Measurements from ENCODE around the gene NRSN2. TPM values are rescaled to one million over a fixed set of nuclear protein-coding genes. Genes with fewer than 3 reads are reported as not detected.
A peak's percentile ranks its signal among the peaks of the same experiment; 100 is the strongest.

NRSN2 gene
- total RNA-seq, 1 donor = 34.2 TPM

GRCh38 chr20:305745-306144 is 41.2 kb upstream of the NRSN2 start:
- DNase-seq (ENCODE audit: low read depth) = no peak
- no peak for TF ChIP-seq CTCF (IDR thresholded peaks at IDR 0.05; ENCODE audit: insufficient read depth, low read length)
- no peak overlapping the region for H3K4me3 ChIP-seq (ENCODE audit: low read depth, low read length)

GRCh38 chr20:308427-309038 is 38.4 kb upstream of the NRSN2 start:
- H3K4me3 ChIP-seq (ENCODE audit: low read depth, low read length) = no peak overlapping the region
- DNase-seq (ENCODE audit: low read depth) = no peak
- TF ChIP-seq CTCF (IDR thresholded peaks at IDR 0.05; ENCODE audit: insufficient read depth, low read length) = no peak

- peak; percentile 49 for DNase-seq (ENCODE audit: low read depth)
- no peak for TF ChIP-seq CTCF (IDR thresholded peaks at IDR 0.05; ENCODE audit: insufficient read depth, low read length)
- H3K4me3 ChIP-seq (ENCODE audit: low read depth, low read length) = peak overlapping the region; percentile 58
Measured at GRCh38 chr20:309306-309840, 37.5 kb upstream of the NRSN2 start.

- TF ChIP-seq CTCF (IDR thresholded peaks at IDR 0.05; ENCODE audit: insufficient read depth, low read length) = no peak
- peak; percentile 99 for DNase-seq (ENCODE audit: low read depth)
Measured at GRCh38 chr20:309841-310644, 36.9 kb upstream of the NRSN2 start.

GRCh38 chr20:310645-311044 is 36.3 kb upstream of the NRSN2 start:
- no peak overlapping the region for H3K4me3 ChIP-seq (ENCODE audit: low read depth, low read length)
- TF ChIP-seq CTCF (IDR thresholded peaks at IDR 0.05; ENCODE audit: insufficient read depth, low read length) = no peak
- no peak for DNase-seq (ENCODE audit: low read depth)

More at GRCh38 chr20:309841-310644, 36.9 kb upstream of the NRSN2 start:
- peak overlapping the region; percentile 58 for H3K4me3 ChIP-seq (ENCODE audit: low read depth, low read length)

- TF ChIP-seq CTCF (IDR thresholded peaks at IDR 0.05; ENCODE audit: insufficient read depth, low read length) = no peak
- no peak for DNase-seq (ENCODE audit: low read depth)
- no peak overlapping the region for H3K4me3 ChIP-seq (ENCODE audit: low read depth, low read length)
Measured at GRCh38 chr20:311609-312008, 35.3 kb upstream of the NRSN2 start.

Data from fibroblast of the aortic adventitia (primary cell).